CD4-positive, alpha-beta T cell treated with Interleukin-15 for 4 hours (primary cell): ENCODE results near the gene CIART.
"Not testable (repeated sequence)": the region's sequence is repeated elsewhere in the genome, so short reads cannot be mapped to it uniquely, and the experiment has no call there.

Source experiments
- DNase-seq: peaks from one replicate; pipeline ENCODE4 v3.0.0-alpha.2; 2020; ENCODE audit warnings: low spot score

The CIART gene

DNA sequence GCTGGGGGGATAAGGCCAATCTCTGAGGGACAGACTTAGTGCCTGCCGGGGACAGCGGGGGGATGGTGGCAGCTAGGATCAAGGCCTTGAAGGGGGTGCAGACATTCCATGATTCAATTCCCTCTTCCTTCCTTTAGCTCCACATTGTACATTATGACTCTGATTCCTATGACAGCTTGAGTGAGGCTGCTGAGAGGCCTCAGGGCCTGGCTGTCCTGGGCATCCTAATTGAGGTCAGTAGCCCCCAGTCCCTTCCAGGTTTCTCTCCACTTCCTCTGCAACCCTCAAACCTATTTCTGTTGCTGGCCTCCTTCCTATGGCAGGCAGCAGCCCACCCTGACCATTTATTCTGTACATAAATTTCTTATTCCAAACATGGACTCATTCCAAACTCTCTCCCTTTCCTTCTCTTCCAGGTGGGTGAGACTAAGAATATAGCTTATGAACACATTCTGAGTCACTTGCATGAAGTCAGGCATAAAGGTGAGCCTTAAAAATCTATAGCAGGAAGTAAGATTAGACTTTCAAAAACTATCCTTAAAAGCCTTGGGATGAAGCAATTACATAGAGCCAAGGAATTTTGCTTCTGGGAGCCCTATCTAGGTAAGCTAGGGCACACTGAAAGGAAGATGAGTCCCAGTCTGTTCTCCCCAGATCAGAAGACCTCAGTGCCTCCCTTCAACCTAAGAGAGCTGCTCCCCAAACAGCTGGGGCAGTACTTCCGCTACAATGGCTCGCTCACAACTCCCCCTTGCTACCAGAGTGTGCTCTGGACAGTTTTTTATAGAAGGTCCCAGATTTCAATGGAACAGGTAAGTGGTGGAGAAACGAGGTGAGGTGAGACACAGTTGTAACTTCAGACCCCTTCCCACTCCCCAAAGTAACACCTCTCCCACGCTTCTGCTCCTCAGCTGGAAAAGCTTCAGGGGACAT lies 19.7 kb upstream of the CIART start:
- DNase-seq: no peak

DNA sequence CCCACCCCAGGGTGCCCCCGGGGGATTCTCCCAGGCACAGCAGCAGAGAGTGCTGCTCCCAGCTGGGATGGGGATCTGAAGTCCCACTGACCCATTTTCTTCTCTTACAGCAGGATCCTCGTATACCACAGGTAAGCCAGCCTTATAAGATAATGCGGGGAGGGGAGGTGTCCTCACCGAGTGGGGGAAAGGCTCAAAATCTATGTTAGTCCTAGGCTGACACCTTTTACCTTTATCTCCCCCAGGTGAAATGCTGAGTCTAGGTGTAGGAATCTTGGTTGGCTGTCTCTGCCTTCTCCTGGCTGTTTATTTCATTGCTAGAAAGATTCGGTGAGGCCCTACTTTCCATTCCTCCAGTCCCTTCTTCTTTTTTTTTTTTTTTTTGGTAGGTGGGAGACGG lies 18.8 kb upstream of the CIART start:
- no peak for DNase-seq

DNA sequence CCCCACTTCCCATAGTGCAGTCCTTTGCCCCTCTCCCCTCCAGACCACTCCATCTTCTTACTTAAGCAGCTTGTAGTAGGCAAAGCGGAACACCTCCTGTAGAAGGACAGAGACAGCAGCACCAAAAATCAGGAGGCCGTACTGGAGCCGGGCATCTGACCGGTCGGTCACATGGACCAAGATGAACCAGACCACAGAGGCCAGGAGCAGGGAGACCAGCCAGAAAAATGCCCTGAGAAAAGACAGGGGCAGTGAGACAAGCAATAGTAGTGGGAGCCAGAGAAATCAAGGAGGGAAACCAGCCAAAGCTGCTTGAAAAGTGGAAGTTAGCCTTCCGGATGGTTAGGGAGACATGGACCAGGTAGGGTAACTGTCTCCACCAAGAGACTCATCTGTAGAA lies 14.5 kb upstream of the CIART start:
- DNase-seq: no peak

DNA sequence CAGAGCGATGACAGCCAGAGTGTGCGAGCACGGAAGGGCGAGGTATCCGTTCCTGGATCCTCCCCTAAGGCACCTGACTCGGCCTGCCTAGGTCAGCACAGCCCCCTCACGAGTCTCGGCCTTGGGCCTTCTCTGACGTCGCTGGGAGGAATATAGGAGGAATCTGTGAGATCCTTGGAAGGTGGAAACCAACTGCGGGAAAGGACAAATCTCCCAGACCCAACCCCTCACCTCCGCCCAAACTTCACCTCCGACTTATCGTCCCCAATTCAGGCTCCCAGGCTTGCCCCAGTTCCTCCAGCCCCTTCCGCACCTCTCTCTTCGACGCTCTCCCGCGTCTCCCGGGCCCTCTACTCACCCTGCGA lies 14.0 kb upstream of the CIART start:
- DNase-seq: peak; percentile 42

- DNase-seq: peak; percentile 95
Measured at GRCh38 chr1:150268705-150269403, 13.5 kb upstream of the CIART start, which contains the start of gene APH1A. APH1A (minus strand) TSS chr1:150269016; CDS start chr1:150268810, 206 bp downstream.

DNA sequence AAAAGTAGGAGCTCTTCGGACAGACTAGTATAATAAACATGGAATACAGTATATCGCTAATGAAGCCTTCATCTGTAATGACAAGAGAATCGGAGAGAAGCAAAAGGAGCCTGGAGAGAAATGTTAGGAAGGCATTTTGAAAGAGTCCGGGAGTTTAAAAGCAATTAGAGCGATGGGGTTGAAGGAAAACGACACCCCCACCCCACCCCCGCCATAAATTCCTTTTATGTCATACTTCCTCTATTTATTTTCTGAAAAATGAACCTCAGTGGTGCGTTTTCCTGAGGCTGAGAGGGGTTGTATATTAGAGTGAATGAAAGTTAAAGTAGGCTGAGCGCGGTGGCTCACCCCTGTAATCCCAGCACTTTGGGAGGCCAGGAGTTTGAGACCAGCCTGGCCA lies 12.9 kb upstream of the CIART start:
- no peak for DNase-seq

DNA sequence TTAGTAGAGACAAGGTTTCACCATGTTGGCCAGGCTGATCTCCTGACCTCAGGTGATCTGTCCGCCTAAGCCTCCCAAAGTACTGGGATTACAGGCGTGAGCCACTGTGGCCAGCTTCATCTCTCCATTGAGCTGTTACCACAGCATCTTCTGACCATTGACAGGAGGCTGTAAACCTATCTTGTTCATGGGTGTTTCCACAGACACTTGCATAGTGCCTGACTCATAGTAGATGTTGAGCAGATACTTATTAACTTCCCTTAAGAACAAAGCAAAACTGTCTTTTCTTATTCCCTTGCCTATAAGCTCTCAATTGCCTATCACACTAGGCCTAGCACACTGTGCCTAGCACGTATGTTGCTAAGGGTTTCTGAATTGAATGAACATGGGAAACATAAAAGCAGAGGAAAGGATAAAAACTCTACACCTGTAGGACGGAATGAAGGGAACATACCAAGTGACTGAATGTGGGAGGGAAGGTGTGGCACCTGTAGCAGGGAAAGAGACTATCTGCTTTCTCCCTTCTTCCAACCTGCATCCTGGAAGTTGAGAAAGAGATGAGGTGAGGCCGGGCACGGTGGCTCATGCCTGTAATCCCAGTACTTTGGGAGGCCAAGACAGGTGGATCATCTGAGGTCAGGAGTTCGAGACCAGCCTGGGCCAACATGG lies 10.9 kb upstream of the CIART start:
- DNase-seq: no peak

DNA sequence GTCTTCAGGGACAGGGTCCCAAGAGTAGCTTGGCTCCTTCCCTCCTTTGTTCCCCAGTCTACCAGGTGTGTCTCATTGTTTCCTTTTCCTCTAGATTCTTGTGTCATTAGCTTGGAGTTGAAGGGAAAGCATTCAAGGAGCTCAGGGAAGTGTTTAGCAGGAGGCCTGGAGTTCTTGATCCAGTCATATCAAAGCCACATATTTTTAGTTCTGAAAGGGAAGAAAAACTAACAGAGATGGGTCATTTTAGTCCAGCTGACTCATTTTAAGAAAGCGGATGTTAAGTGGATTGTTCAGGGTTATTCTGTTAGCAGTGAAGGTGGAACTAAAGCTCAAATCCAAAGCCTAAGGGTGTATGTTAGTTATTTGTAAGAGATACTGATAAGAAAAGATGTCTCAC lies 9.0 kb upstream of the CIART start:
- no peak for DNase-seq

- DNase-seq: no peak
Measured at GRCh38 chr1:150280138-150280707, 2.1 kb upstream of the CIART start.

- peak; percentile 65 for DNase-seq
Measured at GRCh38 chr1:150281221-150281757, 1.1 kb upstream of the CIART start.

GRCh38 chr1:150282558-150282958 lies 204 bp downstream of the CIART start:
- no peak for DNase-seq

- no peak for DNase-seq
Measured at GRCh38 chr1:150283260-150283659, 906 bp downstream of the CIART start.

GRCh38 chr1:150288382-150288781 lies 6.0 kb downstream of the CIART start:
- DNase-seq: no peak

DNA sequence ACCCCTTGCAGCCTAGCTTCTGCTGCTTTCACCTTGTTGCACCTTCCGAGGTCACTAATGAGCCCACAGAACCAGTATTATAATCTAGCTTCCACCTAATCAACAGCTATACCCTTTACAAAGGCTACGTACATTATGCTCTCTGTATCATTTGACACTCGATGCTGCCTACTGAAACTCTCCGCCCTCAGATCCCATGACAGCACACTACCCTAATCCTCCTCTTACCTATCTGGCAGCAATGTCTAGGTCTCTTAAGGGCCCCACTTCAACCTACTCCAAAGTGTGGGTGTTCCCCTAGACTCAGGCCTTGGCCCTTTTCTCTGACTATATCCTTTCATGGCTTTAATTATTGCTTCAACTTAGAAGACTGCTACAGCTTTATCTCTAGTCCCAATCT lies 6.5 kb downstream of the CIART start:
- no peak for DNase-seq

GRCh38 chr1:150293433-150294253 lies 11.3 kb downstream of the CIART start, which contains the start of gene MRPS21:
MRPS21 (plus strand) TSS chr1:150293861; CDS start chr1:150294367, 506 bp downstream.
- peak; percentile 88 for DNase-seq

DNA sequence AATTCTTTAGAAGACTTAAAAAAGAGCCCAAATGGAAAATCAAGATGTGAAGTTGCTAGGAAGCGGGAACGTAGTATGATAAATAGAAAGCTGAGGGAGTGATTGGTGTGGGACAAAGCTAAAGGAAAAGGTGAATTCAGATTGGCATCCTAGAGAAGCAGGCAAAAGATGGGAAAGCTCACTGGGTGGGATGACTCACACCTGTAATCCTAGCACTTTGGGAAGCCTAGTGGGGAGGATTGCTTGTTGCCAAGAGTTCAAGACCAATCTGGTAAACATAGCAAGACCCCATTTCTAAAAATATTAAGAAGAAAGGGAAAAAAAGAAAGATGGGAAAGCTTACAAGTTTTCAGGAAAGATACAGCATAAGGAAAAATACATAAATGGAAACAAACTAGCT lies 13.1 kb downstream of the CIART start:
- no peak for DNase-seq

GRCh38 chr1:150299716-150300115 lies 17.4 kb downstream of the CIART start:
- DNase-seq: no peak

- no peak for DNase-seq
Measured at GRCh38 chr1:150302338-150302737, 20.0 kb downstream of the CIART start.

DNA sequence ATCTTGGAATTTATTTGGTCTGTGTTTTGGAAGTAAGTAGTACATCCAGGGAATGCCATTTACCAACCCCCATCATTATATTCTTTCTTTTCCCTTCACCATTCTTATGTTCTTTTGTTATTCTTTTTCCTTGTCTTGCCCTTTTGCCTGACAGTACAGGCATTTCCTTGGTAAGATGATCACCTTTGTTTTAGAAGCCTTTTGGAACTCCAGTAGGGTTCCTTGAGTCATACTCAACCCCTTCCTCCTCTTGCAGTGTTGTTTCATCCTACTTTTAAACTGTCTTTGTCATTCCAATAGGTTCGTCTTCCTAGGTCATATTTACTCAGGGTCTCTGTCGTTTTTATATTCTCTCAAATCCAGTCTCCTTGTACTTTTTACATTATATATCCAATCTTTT lies 20.5 kb downstream of the CIART start:
- no peak for DNase-seq

- not testable (repeated sequence) for DNase-seq
Measured at GRCh38 chr1:150308585-150308984, 26.2 kb downstream of the CIART start.
